Neural progenitor cell (in vitro differentiated cells): Measurements from ENCODE around the gene MEF2B. TPM values are rescaled to one million over a fixed set of nuclear protein-coding genes. Genes with fewer than 3 reads are reported as not detected.
"Not testable (repeated sequence)": the region's sequence is repeated elsewhere in the genome, so short reads cannot be mapped to it uniquely, and the experiment has no call there.

Experiments used
- DNase-seq: peaks from one replicate; pipeline ENCODE4 v3.0.0-alpha.2; 2016; ENCODE audit warnings: low spot score
- H2AFZ ChIP-seq: fragments of 200-600 bp; sonication (generic); replicated peaks from 2 replicates; pipeline ENCODE4 v1.6.1; 2016; ENCODE audit warnings: antibody characterized with exemption
- H3F3A ChIP-seq: fragments of 200-600 bp; sonication (generic); 2 replicates; pipeline ENCODE4 v1.6.1; 2016; ENCODE audit warnings: antibody characterized with exemption, low read depth
- H3K27ac ChIP-seq: fragments of 200-600 bp; sonication (generic); 2 replicates; pipeline ENCODE4 v1.5.1; 2016; ENCODE audit warnings: mild to moderate bottlenecking
- H3K27me3 ChIP-seq: fragments of 200-600 bp; sonication (generic); 2 replicates; pipeline ENCODE4 v1.6.1; 2016; ENCODE audit warnings: mild to moderate bottlenecking, moderate library complexity
- H3K36me3 ChIP-seq: fragments of 200-600 bp; sonication (generic); 2 replicates; pipeline ENCODE4 v1.5.1; 2016
- H3K4me1 ChIP-seq: fragments of 200-600 bp; sonication (generic); 2 replicates; pipeline ENCODE4 v1.6.1; 2016; ENCODE audit warnings: mixed run types
- H3K4me2 ChIP-seq: fragments of 200-600 bp; sonication (generic); 2 replicates; pipeline ENCODE4 v1.6.1; 2016
- H3K4me3 ChIP-seq: fragments of 200-600 bp; sonication (generic); 2 replicates; pipeline ENCODE4 v1.5.1; 2016
- H3K79me2 ChIP-seq: fragments of 200-600 bp; sonication (generic); 2 replicates; pipeline ENCODE4 v1.6.1; 2016; ENCODE audit warnings: low read depth
- H3K9ac ChIP-seq: fragments of 200-600 bp; sonication (generic); 2 replicates; pipeline ENCODE4 v1.6.1; 2016
- H3K9me3 ChIP-seq: fragments of 200-600 bp; sonication (generic); 2 replicates; pipeline ENCODE4 v1.5.1; 2016; ENCODE audit warnings: low read depth
- H4K20me1 ChIP-seq: fragments of 200-600 bp; sonication (generic); 2 replicates; pipeline ENCODE4 v1.6.1; 2016; ENCODE audit warnings: low read depth
- H3K27ac Mint-ChIP-seq: 3 replicates; pipeline ENCODE4 v1.8.0; 2021; ENCODE audit warnings: mixed read lengths
- H3K27me3 Mint-ChIP-seq: 2 replicates; pipeline ENCODE4 v1.8.0; 2022; ENCODE audit warnings: low read depth, mild to moderate bottlenecking, inconsistent platforms, moderate library complexity, mixed read lengths; ENCODE audit not compliant: insufficient read depth
- H3K36me3 Mint-ChIP-seq: 3 replicates; pipeline ENCODE4 v1.8.0; 2021; ENCODE audit warnings: mixed read lengths
- H3K4me1 Mint-ChIP-seq: 3 replicates; pipeline ENCODE4 v1.8.0; 2021; ENCODE audit warnings: mixed read lengths
- H3K4me3 Mint-ChIP-seq: 3 replicates; pipeline ENCODE4 v1.8.0; 2021; ENCODE audit warnings: mild to moderate bottlenecking, moderate library complexity, mixed read lengths
- H3K9me3 Mint-ChIP-seq: 3 replicates; pipeline ENCODE4 v1.8.0; 2020; ENCODE audit warnings: mixed read lengths
- CTCF ChIP-seq: fragments of 200-600 bp; sonication (generic); IDR thresholded peaks from 2 replicates; pipeline ENCODE4 v1.5.1; 2017; ENCODE audit warnings: antibody characterized with exemption, mild to moderate bottlenecking
- EZH2 ChIP-seq: fragments of 200-600 bp; sonication (generic); IDR thresholded peaks from 2 replicates; pipeline ENCODE4 v1.6.1; 2017; ENCODE audit warnings: antibody characterized with exemption, mild to moderate bottlenecking, moderate library complexity
- EZH2phosphoT487 ChIP-seq: fragments of 200-600 bp; sonication (generic); IDR thresholded peaks from 2 replicates; pipeline ENCODE4 v1.6.1; 2017; ENCODE audit warnings: antibody characterized with exemption
- total RNA-seq: library from RNA; depleted of rRNA; stranded (reverse); fragments of >200 nt; gene quantifications from 2 replicates; pipeline ENCODE4 v1.2.3, GENCODE V29; 2015; ENCODE audit warnings: low replicate concordance

Gene MEF2B
- total RNA-seq, 1 donor from 2014 or later = not detected

- H4K20me1 ChIP-seq = no peaks in the 10 kb centered on the region
- no peak overlapping the region for H3K4me3 ChIP-seq
- no peaks in the 10 kb centered on the region for H3K9me3 Mint-ChIP-seq
- no peak for TF ChIP-seq EZH2
- no peak for TF ChIP-seq EZH2phosphoT487
- no peak for TF ChIP-seq CTCF
- H2AFZ ChIP-seq = no peak overlapping the region
- H3K4me2 ChIP-seq = no peak overlapping the region
- no peaks in the 10 kb centered on the region for H3K9me3 ChIP-seq
- H3K27ac ChIP-seq = no peak overlapping the region
- no peak for DNase-seq
- peaks cover 20% of the 10 kb centered on the region for H3K4me1 ChIP-seq
- H3K79me2 ChIP-seq = no peaks in the 10 kb centered on the region
- H3K36me3 Mint-ChIP-seq = no peaks in the 10 kb centered on the region
- no peak overlapping the region for H3K4me3 Mint-ChIP-seq
- H3K27me3 ChIP-seq = peaks cover 12% of the 10 kb centered on the region
- H3K27me3 Mint-ChIP-seq = peaks cover 10% of the 10 kb centered on the region
- H3F3A ChIP-seq = peaks cover 17% of the 10 kb centered on the region
- peaks cover 36% of the 10 kb centered on the region for H3K4me1 Mint-ChIP-seq
- no peak overlapping the region for H3K9ac ChIP-seq
- H3K27ac Mint-ChIP-seq = peak overlapping the region; percentile 90
- H3K36me3 ChIP-seq = no peaks in the 10 kb centered on the region
Observed at GRCh38 chr19:19109601-19110000, 60.5 kb downstream of the MEF2B start.

- Histone ChIP-seq H3K4me2 (no peak overlapping the region), H3K9me3 (no peaks in the 10 kb centered on the region), H3K27me3 (peaks cover 12% of the 10 kb centered on the region), H3K4me1 (peaks cover 13% of the 10 kb centered on the region), H3K27ac (no peak overlapping the region), H3K9ac (no peak overlapping the region), H3F3A (peaks cover 5% of the 10 kb centered on the region), H4K20me1 (no peaks in the 10 kb centered on the region), H3K4me3 (no peak overlapping the region), H3K79me2 (no peaks in the 10 kb centered on the region), H2AFZ (no peak overlapping the region), H3K36me3 (no peaks in the 10 kb centered on the region)
- Mint-ChIP-seq H3K4me3 (no peak overlapping the region), H3K27ac (no peak overlapping the region), H3K36me3 (no peaks in the 10 kb centered on the region), H3K9me3 (no peaks in the 10 kb centered on the region), H3K4me1 (peaks cover 23% of the 10 kb centered on the region), H3K27me3 (peaks cover 8% of the 10 kb centered on the region)
- no peak for DNase-seq
- no peak for TF ChIP-seq CTCF
Observed at GRCh38 chr19:19107654-19108053, 62.4 kb downstream of the MEF2B start.

- not testable (repeated sequence) for H3K27ac ChIP-seq, H3K36me3 Mint-ChIP-seq, H3K4me3 ChIP-seq, H3K4me2 ChIP-seq, H3K79me2 ChIP-seq, H3K36me3 ChIP-seq, H3K4me3 Mint-ChIP-seq, H3K27me3 Mint-ChIP-seq, H2AFZ ChIP-seq, DNase-seq, H3K9ac ChIP-seq, H3K9me3 ChIP-seq, H3K27ac Mint-ChIP-seq, H4K20me1 ChIP-seq, H3K9me3 Mint-ChIP-seq, H3F3A ChIP-seq
- H3K4me1 ChIP-seq = peaks cover 13% of the 10 kb centered on the region
- peaks cover 19% of the 10 kb centered on the region for H3K4me1 Mint-ChIP-seq
- peaks cover 12% of the 10 kb centered on the region for H3K27me3 ChIP-seq
Observed at GRCh38 chr19:19106938-19107337, 63.1 kb downstream of the MEF2B start.

GRCh38 chr19:19106056-19106551 is 64.0 kb downstream of the MEF2B start:
- peaks cover 6% of the 10 kb centered on the region for H3K27me3 Mint-ChIP-seq
- H3K4me3 ChIP-seq = peak overlapping the region; percentile 20
- DNase-seq = peak; percentile 69
- H3K27ac ChIP-seq = no peak overlapping the region
- H4K20me1 ChIP-seq = no peaks in the 10 kb centered on the region
- H3K9ac ChIP-seq = no peak overlapping the region
- no peak for TF ChIP-seq CTCF
- no peak for TF ChIP-seq EZH2
- H3K9me3 Mint-ChIP-seq = no peaks in the 10 kb centered on the region
- H3K36me3 Mint-ChIP-seq = no peaks in the 10 kb centered on the region
- no peaks in the 10 kb centered on the region for H3K36me3 ChIP-seq
- peaks cover 18% of the 10 kb centered on the region for H3K4me1 Mint-ChIP-seq
- H2AFZ ChIP-seq = peak overlapping the region; percentile 71
- H3K4me1 ChIP-seq = peaks cover 13% of the 10 kb centered on the region
- H3K27me3 ChIP-seq = peaks cover 11% of the 10 kb centered on the region
- H3F3A ChIP-seq = peaks cover 5% of the 10 kb centered on the region
- no peaks in the 10 kb centered on the region for H3K9me3 ChIP-seq
- peak overlapping the region; percentile 84 for H3K4me2 ChIP-seq
- no peaks in the 10 kb centered on the region for H3K79me2 ChIP-seq
- H3K4me3 Mint-ChIP-seq = peak overlapping the region; percentile 84
- H3K27ac Mint-ChIP-seq = peak overlapping the region; percentile 96
